CD14-positive monocyte (primary cell): ENCODE measurements around the gene STK32C. TPM values are rescaled to one million over a fixed set of nuclear protein-coding genes. Genes with fewer than 3 reads are reported as not detected.

ENCODE experiments used
- DNase-seq, 3 donors: peaks; one replicate each; pipeline ENCODE4 v3.0.0-alpha.2; 2011 to 2022
- H2AFZ ChIP-seq: 2 replicates; pipeline ENCODE4 v1.6.0; 2012; ENCODE audit warnings: mild to moderate bottlenecking, low read depth, low read length, inconsistent platforms; ENCODE audit not compliant: insufficient read depth, poor library complexity, severe bottlenecking
- H3K27ac ChIP-seq, 2 donors: 1 replicate in 1 of 2; 2 replicates in 1 of 2; pipeline ENCODE4 v1.5.1; 2012 to 2013; ENCODE audit warnings: low read length in 2 of 2, control low read depth in 1 of 2, inconsistent platforms in 1 of 2, low read depth in 1 of 2, mild to moderate bottlenecking in 1 of 2
- H3K27me3 ChIP-seq, 2 donors: one replicate each; pipeline versions ENCODE4 v1.6.0 to v1.6.1; 2011 to 2013; ENCODE audit warnings: low read length in 2 of 2; ENCODE audit not compliant: control insufficient read depth in 2 of 2, insufficient read depth in 2 of 2
- H3K36me3 ChIP-seq, 2 donors: replicated peaks in 1 of 2; 1 replicate in 1 of 2; 2 replicates in 1 of 2; pipeline versions ENCODE4 v1.5.1 to v1.6.1; 2012 to 2013; ENCODE audit warnings: low read length in 2 of 2, control low read depth in 1 of 2, inconsistent platforms in 1 of 2, mild to moderate bottlenecking in 1 of 2; ENCODE audit not compliant: insufficient read depth in 2 of 2, control insufficient read depth in 1 of 2
- H3K4me1 ChIP-seq, 2 donors: 1 replicate in 1 of 2; 2 replicates in 1 of 2; pipeline versions ENCODE4 v1.5.1 to v1.6.1; 2012 to 2013; ENCODE audit warnings: low read length in 2 of 2, control low read depth in 1 of 2, inconsistent platforms in 1 of 2, mild to moderate bottlenecking in 1 of 2, moderate library complexity in 1 of 2; ENCODE audit not compliant: insufficient read depth in 2 of 2, control insufficient read depth in 1 of 2
- H3K4me2 ChIP-seq: replicated peaks from 2 replicates; pipeline ENCODE3; 2012; ENCODE audit warnings: low read length, moderate library complexity, mild to moderate bottlenecking; ENCODE audit not compliant: poor library complexity, severe bottlenecking; ENCODE audit errors: extremely low read depth
- H3K4me3 ChIP-seq, 3 experiments: fragments of 200-600 bp in 1 of 3; sonication (generic) in 1 of 3; replicated peaks in 1 of 3; 1 replicate in 2 of 3; 2 replicates in 1 of 3; pipeline ENCODE4 v1.5.1; 2011 to 2013; ENCODE audit warnings: low read length in 3 of 3, mild to moderate bottlenecking in 3 of 3, control low read depth in 2 of 3, low read depth in 2 of 3, inconsistent platforms in 1 of 3, moderate library complexity in 1 of 3
- H3K79me2 ChIP-seq: 2 replicates; pipeline ENCODE4 v1.6.0; 2012; ENCODE audit warnings: mild to moderate bottlenecking, control low read depth, inconsistent platforms, low read length, moderate library complexity; ENCODE audit not compliant: insufficient read depth
- H3K9ac ChIP-seq: 2 replicates; pipeline ENCODE4 v1.6.0; 2017; ENCODE audit warnings: low read length, mild to moderate bottlenecking; ENCODE audit not compliant: insufficient read depth, poor library complexity, severe bottlenecking
- H3K9me3 ChIP-seq, 2 donors: replicated peaks in 1 of 2; 1 replicate in 1 of 2; 2 replicates in 1 of 2; pipeline versions ENCODE4 v1.5.1 to v1.6.1; 2012 to 2013; ENCODE audit warnings: low read length in 2 of 2, control low read depth in 1 of 2; ENCODE audit not compliant: control insufficient read depth in 1 of 2, insufficient read depth in 1 of 2
- H4K20me1 ChIP-seq: 2 replicates; pipeline ENCODE4 v1.6.0; 2012; ENCODE audit warnings: mild to moderate bottlenecking, low read length, control low read depth, moderate library complexity; ENCODE audit not compliant: insufficient read depth
- H3K27ac Mint-ChIP-seq, 7 donors: one replicate each; pipeline ENCODE4 v1.8.0; 2020; ENCODE audit warnings: mild to moderate bottlenecking in 7 of 7, mixed read lengths in 7 of 7, moderate library complexity in 6 of 7, inconsistent platforms in 2 of 7
- H3K27me3 Mint-ChIP-seq, 3 donors: one replicate each; pipeline ENCODE4 v1.8.0; 2021 to 2022; ENCODE audit warnings: low read depth in 3 of 3, mild to moderate bottlenecking in 3 of 3, mixed read lengths in 3 of 3, moderate library complexity in 3 of 3, inconsistent platforms in 1 of 3
- H3K36me3 Mint-ChIP-seq, 2 donors: one replicate each; pipeline ENCODE4 v1.8.0; 2020; ENCODE audit warnings: mixed read lengths in 2 of 2, inconsistent platforms in 1 of 2, mild to moderate bottlenecking in 1 of 2
- H3K4me1 Mint-ChIP-seq: one replicate; pipeline ENCODE4 v1.8.0; 2020; ENCODE audit warnings: mild to moderate bottlenecking, mixed read lengths
- H3K4me3 Mint-ChIP-seq, 2 donors: one replicate each; pipeline ENCODE4 v1.8.0; 2020; ENCODE audit warnings: mild to moderate bottlenecking in 2 of 2, mixed read lengths in 2 of 2, moderate library complexity in 1 of 2
- H3K9me3 Mint-ChIP-seq, 7 donors: one replicate each; pipeline ENCODE4 v1.8.0; 2020 to 2022; ENCODE audit warnings: mixed read lengths in 7 of 7, mild to moderate bottlenecking in 6 of 7, moderate library complexity in 6 of 7, inconsistent platforms in 2 of 7
- WGBS: methylation state at CpG from one replicate; pipeline ENCODE4 v1.1.5; 2013; ENCODE audit warnings: missing lambda C conversion rate; ENCODE audit not compliant: insufficient coverage; 5-methylcytosine and 5-hydroxymethylcytosine counted together
- intact Hi-C, 2 donors: fragments of 100-400 bp; cut with micrococcal nuclease; formaldehyde crosslinking; loops; one replicate each; pipeline versions ENCODE4 v1.15.0 to v1.15.1; 2023
- polyA plus RNA-seq, 3 donors: library from polyadenylated mRNA; depleted of rRNA in 1 of 3; unstranded in 2 of 3; stranded (reverse) in 1 of 3; fragments of 300-500 nt in 2 of 3; fragments of >200 nt in 1 of 3; fragmentation: Illumina TruSeq in 2 of 3; gene quantifications; 1 replicate in 2 of 3; 2 replicates in 1 of 3; pipeline ENCODE4 v1.2.3, GENCODE V29; 2012 to 2021
- TF ChIP-seq, protein P1 (sequence below): fragments of 200-600 bp; IDR thresholded peaks from one replicate; pipeline ENCODE4 v1.8.0; 2022; ENCODE audit warnings: antibody characterized with exemption, mild to moderate bottlenecking

Gene STK32C
- polyA plus RNA-seq, 3 donors = 13.6 to 22.8 (median 18.4) TPM

DNA sequence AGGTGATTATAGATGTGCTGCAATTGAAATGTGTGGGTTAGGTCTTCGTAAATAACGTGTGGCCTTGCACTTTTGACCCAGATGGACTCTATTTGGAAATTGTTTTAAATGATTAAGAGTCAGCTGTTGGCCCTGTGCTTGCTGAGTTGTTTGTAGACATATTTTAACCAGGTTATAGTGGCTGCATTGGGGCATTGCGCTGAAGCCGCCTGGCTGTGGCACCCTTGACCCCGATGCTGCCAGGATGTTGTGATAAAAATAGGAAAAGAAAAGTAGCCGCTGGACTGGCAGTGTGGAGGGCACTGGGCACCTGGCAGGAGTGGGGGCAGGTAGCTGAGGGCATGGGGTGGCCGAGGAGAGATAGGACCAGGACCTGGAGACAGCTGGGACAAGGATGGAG, 37.6 kb upstream of the STK32C start:
- 96% methylated on average over 7 of the region's 7 CpGs for WGBS
- peaks cover 15 to 65% of the 10 kb centered on the region in 2 donors for H3K36me3 ChIP-seq
- peaks cover 62 to 66% of the 10 kb centered on the region in 2 donors for H3K36me3 Mint-ChIP-seq

DNA sequence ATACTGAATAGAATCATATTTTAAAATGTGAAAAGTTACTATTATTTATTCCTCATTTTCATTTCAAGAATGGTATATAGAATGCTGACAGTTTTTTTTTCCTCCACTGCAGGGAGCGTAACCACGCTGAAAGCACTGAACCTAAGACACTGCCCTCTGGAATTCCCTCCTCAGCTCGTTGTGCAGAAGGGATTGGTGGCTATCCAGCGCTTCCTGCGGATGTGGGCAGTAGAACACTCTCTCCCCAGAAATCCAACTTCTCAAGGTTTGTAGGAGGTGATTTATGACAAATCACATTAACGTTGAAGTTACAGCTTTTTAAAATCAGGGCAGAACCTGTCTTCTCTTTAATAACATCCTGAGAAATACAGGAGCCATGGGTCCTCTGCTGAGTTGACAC, 36.6 kb upstream of the STK32C start:
- H3K27me3 Mint-ChIP-seq = peaks cover 0 to 3% (median 0%) of the 10 kb centered on the region in 3 donors
- TF ChIP-seq, protein P1, sequence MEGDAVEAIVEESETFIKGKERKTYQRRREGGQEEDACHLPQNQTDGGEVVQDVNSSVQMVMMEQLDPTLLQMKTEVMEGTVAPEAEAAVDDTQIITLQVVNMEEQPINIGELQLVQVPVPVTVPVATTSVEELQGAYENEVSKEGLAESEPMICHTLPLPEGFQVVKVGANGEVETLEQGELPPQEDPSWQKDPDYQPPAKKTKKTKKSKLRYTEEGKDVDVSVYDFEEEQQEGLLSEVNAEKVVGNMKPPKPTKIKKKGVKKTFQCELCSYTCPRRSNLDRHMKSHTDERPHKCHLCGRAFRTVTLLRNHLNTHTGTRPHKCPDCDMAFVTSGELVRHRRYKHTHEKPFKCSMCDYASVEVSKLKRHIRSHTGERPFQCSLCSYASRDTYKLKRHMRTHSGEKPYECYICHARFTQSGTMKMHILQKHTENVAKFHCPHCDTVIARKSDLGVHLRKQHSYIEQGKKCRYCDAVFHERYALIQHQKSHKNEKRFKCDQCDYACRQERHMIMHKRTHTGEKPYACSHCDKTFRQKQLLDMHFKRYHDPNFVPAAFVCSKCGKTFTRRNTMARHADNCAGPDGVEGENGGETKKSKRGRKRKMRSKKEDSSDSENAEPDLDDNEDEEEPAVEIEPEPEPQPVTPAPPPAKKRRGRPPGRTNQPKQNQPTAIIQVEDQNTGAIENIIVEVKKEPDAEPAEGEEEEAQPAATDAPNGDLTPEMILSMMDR = no peak
- no peak overlapping the region for H3K4me2 ChIP-seq
- no peaks in the 10 kb centered on the region for H3K27me3 ChIP-seq
- H3K36me3 ChIP-seq = peaks cover 15 to 71% of the 10 kb centered on the region in 2 donors
- H3K4me3 ChIP-seq = no peak overlapping the region
- no peaks in the 10 kb centered on the region for H3K9me3 ChIP-seq
- no peak overlapping the region for H3K27ac ChIP-seq
- no peak for DNase-seq
- H3K9me3 Mint-ChIP-seq = peaks cover 0 to 4% (median 0%) of the 10 kb centered on the region in 7 donors
- H3K27ac Mint-ChIP-seq = no peak overlapping the region
- no CpG with 5 or more reads among the region's 6 CpGs for WGBS
- H3K4me3 Mint-ChIP-seq = no peak overlapping the region
- H3K4me1 ChIP-seq = no peaks in the 10 kb centered on the region
- no peak overlapping the region for H2AFZ ChIP-seq
- no peaks in the 10 kb centered on the region for H4K20me1 ChIP-seq
- peaks cover 57 to 64% of the 10 kb centered on the region in 2 donors for H3K36me3 Mint-ChIP-seq
- no peaks in the 10 kb centered on the region for H3K79me2 ChIP-seq
- intact Hi-C loops = loop anchor here in 1 of 2 donors (5.0 kb wide), 1 partner anchor 37 kb away; the partner anchor contains the start of gene STK32C
- H3K9ac ChIP-seq = no peak overlapping the region
- no peaks in the 10 kb centered on the region for H3K4me1 Mint-ChIP-seq

More for the DNA sequence above, 37.6 kb upstream of the STK32C start:
- H3K27me3 Mint-ChIP-seq = peaks cover 0 to 2% (median 0%) of the 10 kb centered on the region in 3 donors
- TF ChIP-seq, protein P1 = no peak
- no peak overlapping the region for H3K27ac Mint-ChIP-seq
- Histone ChIP-seq H3K27me3 (no peaks in the 10 kb centered on the region), H3K4me1 (no peaks in the 10 kb centered on the region), H3K4me2 (no peak overlapping the region), H3K9me3 (no peaks in the 10 kb centered on the region), H3K27ac (no peak overlapping the region), H3K4me3 (no peak overlapping the region), H4K20me1 (no peaks in the 10 kb centered on the region), H3K9ac (no peak overlapping the region), H2AFZ (no peak overlapping the region), H3K79me2 (no peaks in the 10 kb centered on the region)
- intact Hi-C loops = no loop called here
- H3K9me3 Mint-ChIP-seq = peaks cover 0 to 4% (median 0%) of the 10 kb centered on the region in 7 donors
- no peak for DNase-seq
- no peak overlapping the region for H3K4me3 Mint-ChIP-seq
- no peaks in the 10 kb centered on the region for H3K4me1 Mint-ChIP-seq
